Measurements from ENCODE around the gene SFRP5.

The SFRP5 gene

GRCh38 chr10:97726636-97727178, 45.1 kb downstream of the SFRP5 start:
- Histone ChIP-seq H3K27me3 (ENCODE audit: insufficient read depth, low read depth) (no peaks in the 10 kb centered on the region; the same call in 1 of the 2 replicates), H4K20me1 (ENCODE audit: insufficient read depth) (no peaks in the 10 kb centered on the region), H2AFZ (ENCODE audit: low read depth) (no peak overlapping the region), H3K79me2 (ENCODE audit: insufficient read depth, low read depth) (no peaks in the 10 kb centered on the region), H3K9ac (no peak overlapping the region), H3K4me2 (no peak overlapping the region), H3K4me3 (IDR thresholded peaks at IDR 0.05; ENCODE audit: insufficient read depth, low read depth, low read length) (no peak overlapping the region), H3K4me1 (ENCODE audit: low read depth, poor library complexity, severe bottlenecking) (peaks cover 3% of the 10 kb centered on the region), H3K36me3 (ENCODE audit: insufficient read depth) (no peaks in the 10 kb centered on the region), H3K27ac (no peak overlapping the region)
- no peak for TF ChIP-seq CTCF (conservative IDR thresholded peaks at IDR 0.05; ENCODE audit: low read depth, low read length)

GRCh38 chr10:97724341-97724941, 47.4 kb downstream of the SFRP5 start:
- no peak overlapping the region for H3K4me3 ChIP-seq (IDR thresholded peaks at IDR 0.05; ENCODE audit: insufficient read depth, low read depth, low read length)
- H3K4me1 ChIP-seq (ENCODE audit: low read depth, poor library complexity, severe bottlenecking) = no peaks in the 10 kb centered on the region
- H2AFZ ChIP-seq (ENCODE audit: low read depth) = no peak overlapping the region
- no peak overlapping the region for H3K9ac ChIP-seq
- H3K4me2 ChIP-seq = no peak overlapping the region
- no peaks in the 10 kb centered on the region for H4K20me1 ChIP-seq (ENCODE audit: insufficient read depth)
- TF ChIP-seq CTCF (conservative IDR thresholded peaks at IDR 0.05; ENCODE audit: low read depth, low read length) = no peak
- H3K27me3 ChIP-seq (ENCODE audit: insufficient read depth, low read depth) = no peaks in the 10 kb centered on the region; the same call in 1 of the 2 replicates
- no peaks in the 10 kb centered on the region for H3K79me2 ChIP-seq (ENCODE audit: insufficient read depth, low read depth)
- H3K27ac ChIP-seq = no peak overlapping the region
- no peaks in the 10 kb centered on the region for H3K36me3 ChIP-seq (ENCODE audit: insufficient read depth)

- no peaks in the 10 kb centered on the region for H3K4me1 ChIP-seq (ENCODE audit: low read depth, poor library complexity, severe bottlenecking)
- no peak for TF ChIP-seq CTCF (conservative IDR thresholded peaks at IDR 0.05; ENCODE audit: low read depth, low read length)
Observed at GRCh38 chr10:97723001-97723400, 48.8 kb downstream of the SFRP5 start.

GRCh38 chr10:97721871-97722780, 49.7 kb downstream of the SFRP5 start:
- no peak for TF ChIP-seq CTCF (conservative IDR thresholded peaks at IDR 0.05; ENCODE audit: low read depth, low read length)
- Histone ChIP-seq H3K4me3 (IDR thresholded peaks at IDR 0.05; ENCODE audit: insufficient read depth, low read depth, low read length) (no peak overlapping the region), H3K79me2 (ENCODE audit: insufficient read depth, low read depth) (no peaks in the 10 kb centered on the region), H3K36me3 (ENCODE audit: insufficient read depth) (no peaks in the 10 kb centered on the region), H3K27ac (no peak overlapping the region), H2AFZ (ENCODE audit: low read depth) (no peak overlapping the region), H3K27me3 (ENCODE audit: insufficient read depth, low read depth) (no peaks in the 10 kb centered on the region), H4K20me1 (ENCODE audit: insufficient read depth) (no peaks in the 10 kb centered on the region), H3K4me2 (no peak overlapping the region), H3K4me1 (ENCODE audit: low read depth, poor library complexity, severe bottlenecking) (no peaks in the 10 kb centered on the region), H3K9ac (no peak overlapping the region)

More at GRCh38 chr10:97723001-97723400, 48.8 kb downstream of the SFRP5 start:
- Histone ChIP-seq H2AFZ (ENCODE audit: low read depth) (no peak overlapping the region), H3K27me3 (ENCODE audit: insufficient read depth, low read depth) (no peaks in the 10 kb centered on the region), H3K79me2 (ENCODE audit: insufficient read depth, low read depth) (no peaks in the 10 kb centered on the region), H4K20me1 (ENCODE audit: insufficient read depth) (no peaks in the 10 kb centered on the region), H3K36me3 (ENCODE audit: insufficient read depth) (no peaks in the 10 kb centered on the region), H3K4me3 (IDR thresholded peaks at IDR 0.05; ENCODE audit: insufficient read depth, low read depth, low read length) (no peak overlapping the region), H3K4me2 (no peak overlapping the region), H3K9ac (no peak overlapping the region), H3K27ac (no peak overlapping the region)

Data from KMS-11 (cell line).